ENCODE data around the gene STK17A. TPM values are rescaled to one million over a fixed set of nuclear protein-coding genes. Genes with fewer than 3 reads are reported as not detected.

The STK17A gene
- total RNA-seq, 5 donors from 2014 or later (not counting 1 experiment from before 2014, with no cell fraction given), result 101 to 120 (median 117) TPM

DNA sequence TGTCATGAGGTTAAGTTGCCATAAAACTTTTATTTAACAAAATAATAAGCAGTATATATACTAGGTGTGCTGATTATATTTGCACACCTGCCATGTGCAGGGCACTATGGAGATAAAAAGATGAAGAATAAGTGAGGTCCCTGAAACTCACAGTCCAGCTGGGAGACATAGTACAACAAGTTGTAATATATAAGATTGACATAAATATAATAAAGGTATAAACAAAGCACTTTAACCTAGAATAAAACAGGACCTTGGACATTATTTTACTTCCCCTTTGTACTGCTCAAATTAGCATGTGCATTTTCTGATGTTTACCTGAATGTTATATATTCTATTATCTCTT, 6.2 kb downstream of the STK17A start:
- Mint-ChIP-seq H3K27me3 (no peaks in the 10 kb centered on the region), H3K4me1 (peaks cover 66 to 82% (median 72%) of the 10 kb centered on the region in 3 donors), H3K36me3 (peaks cover 15% of the 10 kb centered on the region), H3K27ac (peak overlapping the region; percentile 85 to 89), H3K9me3 (no peaks in the 10 kb centered on the region), H3K4me3 (peak overlapping the region; percentile 50 to 98 (median 96))
- Histone ChIP-seq H3K27ac (ENCODE audit: low read length) (peak overlapping the region; percentile 95), H3K4me3 (ENCODE audit: control insufficient read depth in 1 of 2, extremely low read depth in 1 of 2, low read length in 1 of 2) (no peak overlapping the region), H3K4me1 (ENCODE audit: control insufficient read depth in 1 of 2, extremely low read depth in 1 of 2, insufficient read depth in 2 of 2, low read length in 2 of 2) (peaks cover 36 to 66% of the 10 kb centered on the region in 2 experiments), H3K9me3 (no peaks in the 10 kb centered on the region), H3K27me3 (replicated peaks in 1 of 2; ENCODE audit: control insufficient read depth in 2 of 2, extremely low read depth in 1 of 2, insufficient read depth in 2 of 2, low read length in 1 of 2) (no peaks in the 10 kb centered on the region), H3K36me3 (ENCODE audit: control insufficient read depth in 2 of 2, extremely low read depth in 1 of 2, insufficient read depth in 1 of 2, low read length in 1 of 2) (peaks cover 0 to 12% of the 10 kb centered on the region in 2 donors)
- CTCF ChIA-PET, result interaction anchor here (0.9 to 1.6 kb wide), 2 partner anchors 36 to 109 kb away, joined by 3 read pairs; no protein-coding TSS in a partner anchor
- ATAC-seq (replicated peaks in 1 of 4) (no peak), DNase-seq (no peak)
- POLR2A ChIA-PET, result interaction anchor here (0.6 to 2.7 kb wide), 3 partner anchors 38 to 65 kb away, joined by 3 to 18 read pairs (median 3); no protein-coding TSS in a partner anchor

DNA sequence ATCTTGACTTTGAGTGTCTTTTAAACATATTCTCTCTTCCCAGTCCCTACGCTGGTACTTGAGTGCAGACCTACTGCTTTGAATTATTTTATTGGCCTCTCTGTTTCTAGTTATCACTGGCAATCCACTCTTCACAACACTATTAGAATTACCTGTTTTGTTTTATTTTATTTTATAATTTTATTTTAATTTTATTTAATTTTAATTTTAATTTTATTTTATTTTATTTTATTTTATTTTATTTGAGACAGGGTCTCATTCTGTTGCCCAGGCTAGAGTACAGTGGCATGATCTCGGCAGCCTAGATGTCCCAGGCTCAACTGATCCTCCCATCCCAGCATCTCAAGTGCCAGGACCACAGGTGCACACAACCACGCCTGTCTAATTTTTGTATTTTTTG, 6.8 kb downstream of the STK17A start:
- peak overlapping the region; percentile 85 to 87 for H3K27ac Mint-ChIP-seq
- peaks cover 72 to 88% (median 78%) of the 10 kb centered on the region in 3 donors for H3K4me1 Mint-ChIP-seq
- Histone ChIP-seq H3K4me3 (ENCODE audit: control insufficient read depth in 1 of 2, extremely low read depth in 1 of 2, low read length in 1 of 2) (no peak overlapping the region), H3K36me3 (ENCODE audit: control insufficient read depth in 2 of 2, extremely low read depth in 1 of 2, insufficient read depth in 1 of 2, low read length in 1 of 2) (peaks cover 0 to 12% of the 10 kb centered on the region in 2 donors), H3K27me3 (replicated peaks in 1 of 2; ENCODE audit: control insufficient read depth in 2 of 2, extremely low read depth in 1 of 2, insufficient read depth in 2 of 2, low read length in 1 of 2) (no peaks in the 10 kb centered on the region), H3K9me3 (no peaks in the 10 kb centered on the region), H3K27ac (ENCODE audit: low read length) (peak overlapping the region; percentile 95), H3K4me1 (ENCODE audit: control insufficient read depth in 1 of 2, extremely low read depth in 1 of 2, insufficient read depth in 2 of 2, low read length in 2 of 2) (peaks cover 41 to 72% of the 10 kb centered on the region in 2 experiments)
- ChIA-PET CTCF (interaction anchor here (0.9 to 1.6 kb wide), 2 partner anchors 36 to 109 kb away, joined by 3 read pairs; no protein-coding TSS in a partner anchor), POLR2A (no interaction called here)
- H3K36me3 Mint-ChIP-seq, result peaks cover 13% of the 10 kb centered on the region
- H3K4me3 Mint-ChIP-seq, result peak overlapping the region; percentile 63 to 98 (median 96)
- no peaks in the 10 kb centered on the region for H3K9me3 Mint-ChIP-seq
- no peaks in the 10 kb centered on the region for H3K27me3 Mint-ChIP-seq
- DNase-seq (no peak), ATAC-seq (replicated peaks in 1 of 4) (no peak)
- no CpG with 5 or more reads among the region's 3 CpGs for WGBS (ENCODE audit: insufficient coverage)

DNA sequence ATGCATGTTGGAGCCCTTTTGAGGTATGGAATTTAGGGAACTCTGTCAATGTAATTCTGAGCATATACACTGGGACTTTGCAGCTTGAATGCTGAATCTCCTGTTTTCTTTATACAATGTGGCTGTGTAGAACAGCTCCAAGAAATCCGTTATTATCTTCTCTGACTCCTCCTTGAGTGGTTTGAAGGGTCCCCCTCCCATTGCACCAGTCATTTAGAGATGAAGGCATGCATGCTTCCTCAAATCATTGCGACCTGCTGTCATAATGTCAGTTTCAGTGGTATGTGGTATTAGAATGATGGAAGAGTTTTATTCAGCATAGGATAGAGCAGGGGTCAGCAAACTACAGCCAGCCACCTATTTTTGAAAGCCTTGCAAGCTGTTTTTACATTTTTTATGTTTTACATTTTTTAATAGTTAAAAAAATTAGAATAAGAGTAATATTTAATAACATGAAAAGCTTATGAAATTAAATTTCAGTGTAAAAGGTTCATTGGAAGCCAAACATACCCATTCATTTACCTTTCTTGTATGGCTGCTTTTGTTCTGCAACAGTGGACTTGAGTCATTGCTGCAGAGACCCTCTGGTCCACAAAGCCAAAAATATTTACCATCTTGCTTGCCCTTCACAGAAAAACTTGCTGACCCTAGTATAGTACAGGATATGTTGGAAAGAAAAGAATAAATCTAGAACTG, 8.1 kb downstream of the STK17A start:
- no peak for DNase-seq
- H3K27me3 Mint-ChIP-seq, result no peaks in the 10 kb centered on the region
- ChIA-PET POLR2A (interaction anchor here (0.6 to 1.5 kb wide), 7 partner anchors 8 to 1697 kb away, joined by 3 to 8 read pairs (median 4); partner anchors contain the start of gene STK17A (in 1 of the 2)), CTCF (interaction anchor here (0.5 to 3.2 kb wide), 8 partner anchors 8 to 140 kb away, joined by 3 to 14 read pairs (median 3); partner anchors contain the start of gene STK17A (in 1 of the 2))
- H3K36me3 ChIP-seq (ENCODE audit: control insufficient read depth in 2 of 2, extremely low read depth in 1 of 2, insufficient read depth in 1 of 2, low read length in 1 of 2), result peaks cover 0 to 16% of the 10 kb centered on the region in 2 donors
- H3K27ac ChIP-seq (ENCODE audit: low read length), result peak overlapping the region; percentile 95
- no peaks in the 10 kb centered on the region for H3K9me3 Mint-ChIP-seq
- H3K27ac Mint-ChIP-seq, result peak overlapping the region; percentile 80 to 86
- no peak for ATAC-seq (replicated peaks in 1 of 4)
- peak overlapping the region; percentile 62 to 96 (median 69) for H3K4me3 Mint-ChIP-seq
- no peaks in the 10 kb centered on the region for H3K27me3 ChIP-seq (replicated peaks in 1 of 2; ENCODE audit: control insufficient read depth in 2 of 2, extremely low read depth in 1 of 2, insufficient read depth in 2 of 2, low read length in 1 of 2)
- peaks cover 83 to 89% (median 84%) of the 10 kb centered on the region in 3 donors for H3K4me1 Mint-ChIP-seq
- H3K9me3 ChIP-seq, result no peaks in the 10 kb centered on the region
- H3K4me3 ChIP-seq (ENCODE audit: control insufficient read depth in 1 of 2, extremely low read depth in 1 of 2, low read length in 1 of 2), result no peak overlapping the region
- no CpG with 5 or more reads among the region's 2 CpGs for WGBS (ENCODE audit: insufficient coverage)
- H3K36me3 Mint-ChIP-seq, result peaks cover 18% of the 10 kb centered on the region
- H3K4me1 ChIP-seq (ENCODE audit: control insufficient read depth in 1 of 2, extremely low read depth in 1 of 2, insufficient read depth in 2 of 2, low read length in 2 of 2), result peaks cover 46 to 79% of the 10 kb centered on the region in 2 experiments

DNA sequence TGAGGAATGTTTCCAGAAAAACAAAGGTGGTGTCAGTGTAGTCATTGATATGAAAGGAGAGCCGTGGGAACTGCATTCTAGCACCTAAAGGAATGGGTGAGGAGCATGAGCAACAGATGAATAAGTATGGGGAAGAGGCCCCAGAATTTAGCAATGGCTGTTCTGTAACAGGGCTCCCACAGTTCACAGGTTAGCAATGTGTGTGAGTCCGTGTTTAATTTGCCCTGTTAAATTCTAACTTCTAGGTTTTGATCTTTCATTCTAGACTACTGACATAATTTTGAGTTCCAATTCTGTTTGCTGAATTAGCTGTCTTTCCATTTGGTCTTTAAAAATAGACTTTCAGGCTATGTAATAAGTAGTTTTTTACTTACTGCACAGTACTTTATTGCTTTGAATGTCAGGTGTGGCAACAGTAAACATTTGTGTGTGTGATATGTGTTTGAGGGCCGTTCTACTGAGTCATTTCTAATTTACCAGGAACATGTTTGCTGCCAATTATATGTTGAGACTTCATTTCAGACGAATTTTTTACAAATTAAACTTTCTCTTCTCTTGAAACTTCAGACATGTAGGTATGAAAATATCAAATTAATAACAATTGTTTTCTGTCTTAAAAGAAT, 8.8 kb downstream of the STK17A start:
- H3K27ac ChIP-seq (ENCODE audit: low read length), result peak overlapping the region; percentile 95
- DNase-seq (no peak), ATAC-seq (replicated peaks in 1 of 4) (no peak)
- ChIA-PET CTCF (interaction anchor here in 1 of 2 donors (0.5 to 3.2 kb wide), 7 partner anchors 9 to 123 kb away, joined by 3 to 14 read pairs (median 3); partner anchors contain the start of gene STK17A), POLR2A (interaction anchor here (0.6 to 1.5 kb wide), 7 partner anchors 9 to 112 kb away, joined by 3 to 9 read pairs (median 5); partner anchors contain the start of gene STK17A (in 1 of the 2))
- Mint-ChIP-seq H3K9me3 (no peaks in the 10 kb centered on the region), H3K27ac (peak overlapping the region; percentile 80 to 86), H3K36me3 (peaks cover 19% of the 10 kb centered on the region), H3K27me3 (no peaks in the 10 kb centered on the region), H3K4me1 (peaks cover 86 to 90% (median 87%) of the 10 kb centered on the region in 3 donors), H3K4me3 (peak overlapping the region; percentile 62 to 96 (median 69))
- no peaks in the 10 kb centered on the region for H3K27me3 ChIP-seq (replicated peaks in 1 of 2; ENCODE audit: control insufficient read depth in 2 of 2, extremely low read depth in 1 of 2, insufficient read depth in 2 of 2, low read length in 1 of 2)
- H3K4me3 ChIP-seq (ENCODE audit: control insufficient read depth in 1 of 2, extremely low read depth in 1 of 2, low read length in 1 of 2), result no peak overlapping the region
- no peaks in the 10 kb centered on the region for H3K9me3 ChIP-seq
- peaks cover 0 to 21% of the 10 kb centered on the region in 2 donors for H3K36me3 ChIP-seq (ENCODE audit: control insufficient read depth in 2 of 2, extremely low read depth in 1 of 2, insufficient read depth in 1 of 2, low read length in 1 of 2)
- H3K4me1 ChIP-seq (ENCODE audit: control insufficient read depth in 1 of 2, extremely low read depth in 1 of 2, insufficient read depth in 2 of 2, low read length in 2 of 2), result peaks cover 51 to 78% of the 10 kb centered on the region in 2 experiments
- WGBS (ENCODE audit: insufficient coverage), result 10% methylated on average over 1 of the region's 4 CpGs

DNA sequence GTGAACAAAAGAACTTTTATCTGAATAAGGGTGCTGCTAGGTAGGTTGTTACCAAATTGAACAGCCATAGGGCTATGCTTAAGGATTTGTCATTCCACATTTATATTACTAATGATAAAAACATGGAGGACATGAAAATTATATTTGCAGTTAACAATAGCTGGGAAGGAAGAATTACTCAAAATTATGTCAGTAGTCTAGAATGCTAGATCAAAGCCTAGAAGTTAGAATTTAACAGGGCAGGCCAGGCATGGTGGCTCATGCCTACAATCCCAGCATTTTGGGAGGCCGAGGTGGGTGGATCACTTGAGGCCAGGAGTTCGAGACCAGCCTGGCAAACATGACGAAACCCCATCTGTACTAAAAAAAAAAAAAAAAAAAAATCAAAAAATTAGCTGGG, 9.4 kb downstream of the STK17A start:
- Mint-ChIP-seq H3K27me3 (no peaks in the 10 kb centered on the region), H3K9me3 (no peaks in the 10 kb centered on the region), H3K27ac (peak overlapping the region; percentile 80 to 86), H3K4me1 (peaks cover 85 to 86% (median 86%) of the 10 kb centered on the region in 3 donors), H3K36me3 (peaks cover 22% of the 10 kb centered on the region), H3K4me3 (peak overlapping the region; percentile 62 to 96 (median 69))
- H3K36me3 ChIP-seq (ENCODE audit: control insufficient read depth in 2 of 2, extremely low read depth in 1 of 2, insufficient read depth in 1 of 2, low read length in 1 of 2), result peaks cover 0 to 28% of the 10 kb centered on the region in 2 donors
- peaks cover 53 to 76% of the 10 kb centered on the region in 2 experiments for H3K4me1 ChIP-seq (ENCODE audit: control insufficient read depth in 1 of 2, extremely low read depth in 1 of 2, insufficient read depth in 2 of 2, low read length in 2 of 2)
- WGBS (ENCODE audit: insufficient coverage), result no CpG with 5 or more reads among the region's 3 CpGs
- ChIA-PET CTCF (interaction anchor here (0.7 to 3.2 kb wide), 4 partner anchors 10 to 107 kb away, joined by 3 to 14 read pairs (median 8); partner anchors contain the start of gene STK17A (in 1 of the 2)), POLR2A (interaction anchor here (0.6 to 1.0 kb wide), 11 partner anchors 10 to 203 kb away, joined by 3 to 9 read pairs (median 4); partner anchors contain the start of gene STK17A (in 1 of the 2))
- ATAC-seq (replicated peaks in 1 of 4), result no peak
- H3K27me3 ChIP-seq (replicated peaks in 1 of 2; ENCODE audit: control insufficient read depth in 2 of 2, extremely low read depth in 1 of 2, insufficient read depth in 2 of 2, low read length in 1 of 2), result no peaks in the 10 kb centered on the region
- peak overlapping the region in 1 of 2 donors; percentile 54 for H3K4me3 ChIP-seq (ENCODE audit: control insufficient read depth in 1 of 2, extremely low read depth in 1 of 2, low read length in 1 of 2)
- no peak for DNase-seq
- no peaks in the 10 kb centered on the region for H3K9me3 ChIP-seq
- peak overlapping the region; percentile 95 for H3K27ac ChIP-seq (ENCODE audit: low read length)

DNA sequence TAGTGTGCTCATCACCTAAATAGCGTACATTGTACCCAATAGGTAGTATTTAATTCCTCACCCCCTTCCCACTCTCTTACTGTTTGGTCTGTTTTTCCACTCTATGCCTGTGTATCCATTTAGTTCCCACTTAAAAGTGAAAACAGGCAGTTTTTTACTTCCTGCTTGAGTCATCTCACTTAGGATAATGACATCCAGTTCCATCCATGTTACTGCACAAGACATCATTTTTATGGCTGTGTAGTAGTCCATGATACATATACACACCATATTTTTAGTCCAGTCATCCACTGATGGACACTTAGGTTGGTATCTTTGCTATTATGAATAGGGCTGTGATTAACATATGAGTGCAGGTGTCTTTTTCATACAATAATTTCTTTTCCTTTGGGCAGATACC, 10.1 kb downstream of the STK17A start:
- H3K4me1 ChIP-seq (ENCODE audit: control insufficient read depth in 1 of 2, extremely low read depth in 1 of 2, insufficient read depth in 2 of 2, low read length in 2 of 2), result peaks cover 59 to 69% of the 10 kb centered on the region in 2 experiments
- CTCF ChIA-PET, result interaction anchor here (1.0 to 3.2 kb wide), 3 partner anchors 10 to 107 kb away, joined by 3 to 14 read pairs (median 12); partner anchors contain the start of gene STK17A (in 1 of the 2)
- peaks cover 83 to 84% (median 83%) of the 10 kb centered on the region in 3 donors for H3K4me1 Mint-ChIP-seq
- peak overlapping the region; percentile 95 for H3K27ac ChIP-seq (ENCODE audit: low read length)
- no peaks in the 10 kb centered on the region for H3K9me3 Mint-ChIP-seq
- peaks cover 22% of the 10 kb centered on the region for H3K36me3 Mint-ChIP-seq
- H3K27me3 Mint-ChIP-seq, result no peaks in the 10 kb centered on the region
- ATAC-seq (replicated peaks in 1 of 4) (no peak), DNase-seq (no peak)
- POLR2A ChIA-PET, result interaction anchor here (0.6 to 1.0 kb wide), 8 partner anchors 11 to 203 kb away, joined by 3 to 8 read pairs (median 4); partner anchors contain the start of gene STK17A (in 1 of the 2)
- peak overlapping the region; percentile 52 to 96 (median 62) for H3K4me3 Mint-ChIP-seq
- H3K27me3 ChIP-seq (replicated peaks in 1 of 2; ENCODE audit: control insufficient read depth in 2 of 2, extremely low read depth in 1 of 2, insufficient read depth in 2 of 2, low read length in 1 of 2), result no peaks in the 10 kb centered on the region
- H3K9me3 ChIP-seq, result no peaks in the 10 kb centered on the region
- peak overlapping the region; percentile 76 to 80 for H3K27ac Mint-ChIP-seq
- peaks cover 0 to 33% of the 10 kb centered on the region in 2 donors for H3K36me3 ChIP-seq (ENCODE audit: control insufficient read depth in 2 of 2, extremely low read depth in 1 of 2, insufficient read depth in 1 of 2, low read length in 1 of 2)
- no CpG with 5 or more reads among the region's 1 CpG for WGBS (ENCODE audit: insufficient coverage)
- peak overlapping the region in 1 of 2 donors; percentile 54 for H3K4me3 ChIP-seq (ENCODE audit: control insufficient read depth in 1 of 2, extremely low read depth in 1 of 2, low read length in 1 of 2)

Data from T-cell (primary cell).